Measurements from ENCODE around the gene POLR2H. TPM values are rescaled to one million over a fixed set of nuclear protein-coding genes. Genes with fewer than 3 reads are reported as not detected.

POLR2H gene
- total RNA-seq, 4 donors from 2014 or later = 74.4 to 206 (median 146) TPM

GRCh38 chr3:184380185-184380626, 18.7 kb downstream of the POLR2H start:
- H3K4me1 ChIP-seq = peaks cover 12 to 29% (median 14%) of the 10 kb centered on the region in 4 donors
- no peak for TF ChIP-seq EP300 (IDR thresholded peaks at IDR 0.05; ENCODE audit: low read depth)
- TF ChIP-seq, protein P1, sequence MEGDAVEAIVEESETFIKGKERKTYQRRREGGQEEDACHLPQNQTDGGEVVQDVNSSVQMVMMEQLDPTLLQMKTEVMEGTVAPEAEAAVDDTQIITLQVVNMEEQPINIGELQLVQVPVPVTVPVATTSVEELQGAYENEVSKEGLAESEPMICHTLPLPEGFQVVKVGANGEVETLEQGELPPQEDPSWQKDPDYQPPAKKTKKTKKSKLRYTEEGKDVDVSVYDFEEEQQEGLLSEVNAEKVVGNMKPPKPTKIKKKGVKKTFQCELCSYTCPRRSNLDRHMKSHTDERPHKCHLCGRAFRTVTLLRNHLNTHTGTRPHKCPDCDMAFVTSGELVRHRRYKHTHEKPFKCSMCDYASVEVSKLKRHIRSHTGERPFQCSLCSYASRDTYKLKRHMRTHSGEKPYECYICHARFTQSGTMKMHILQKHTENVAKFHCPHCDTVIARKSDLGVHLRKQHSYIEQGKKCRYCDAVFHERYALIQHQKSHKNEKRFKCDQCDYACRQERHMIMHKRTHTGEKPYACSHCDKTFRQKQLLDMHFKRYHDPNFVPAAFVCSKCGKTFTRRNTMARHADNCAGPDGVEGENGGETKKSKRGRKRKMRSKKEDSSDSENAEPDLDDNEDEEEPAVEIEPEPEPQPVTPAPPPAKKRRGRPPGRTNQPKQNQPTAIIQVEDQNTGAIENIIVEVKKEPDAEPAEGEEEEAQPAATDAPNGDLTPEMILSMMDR (IDR thresholded peaks at IDR 0.05) = no peak
- TF ChIP-seq POLR2AphosphoS5 (IDR thresholded peaks at IDR 0.05) = no peak
- no peak for TF ChIP-seq POLR2A (IDR thresholded peaks at IDR 0.05)
- peak overlapping the region in 3 of 4 donors; percentile 36 to 63 (median 43) for H3K27ac ChIP-seq
- peaks cover 63% of the 10 kb centered on the region for H3K27me3 ChIP-seq
- H3K9me3 ChIP-seq = no peaks in the 10 kb centered on the region
- peak; percentile 65 for DNase-seq
- in situ Hi-C loops (cut with MboI; ENCODE audit: low pct_ligation_motif_present in 1 of 4, low pct_unique_long_range_greater_than_20kb in 1 of 4, low sequenced_read_pairs in 3 of 4) = loop anchor here in 1 of 4 donors (25.0 kb wide), 1 partner anchor 407 kb away; no protein-coding TSS in a partner anchor
- H3K36me3 ChIP-seq = no peaks in the 10 kb centered on the region
- intact Hi-C loops (cut with DNase I; ENCODE audit: low total_unique reads) = loop anchor here (10.0 kb wide), 1 partner anchor 395 kb away; no protein-coding TSS in a partner anchor
- WGBS, 2 donors (ENCODE audit: low coverage in 1 of 2) = 1% methylated on average over 22 of the region's 62 CpGs; no CpG with 5 or more reads in 1 of the 2 donors
- H3K4me3 ChIP-seq = peak overlapping the region in 3 of 4 donors; percentile 42 to 45 (median 44)

DNA sequence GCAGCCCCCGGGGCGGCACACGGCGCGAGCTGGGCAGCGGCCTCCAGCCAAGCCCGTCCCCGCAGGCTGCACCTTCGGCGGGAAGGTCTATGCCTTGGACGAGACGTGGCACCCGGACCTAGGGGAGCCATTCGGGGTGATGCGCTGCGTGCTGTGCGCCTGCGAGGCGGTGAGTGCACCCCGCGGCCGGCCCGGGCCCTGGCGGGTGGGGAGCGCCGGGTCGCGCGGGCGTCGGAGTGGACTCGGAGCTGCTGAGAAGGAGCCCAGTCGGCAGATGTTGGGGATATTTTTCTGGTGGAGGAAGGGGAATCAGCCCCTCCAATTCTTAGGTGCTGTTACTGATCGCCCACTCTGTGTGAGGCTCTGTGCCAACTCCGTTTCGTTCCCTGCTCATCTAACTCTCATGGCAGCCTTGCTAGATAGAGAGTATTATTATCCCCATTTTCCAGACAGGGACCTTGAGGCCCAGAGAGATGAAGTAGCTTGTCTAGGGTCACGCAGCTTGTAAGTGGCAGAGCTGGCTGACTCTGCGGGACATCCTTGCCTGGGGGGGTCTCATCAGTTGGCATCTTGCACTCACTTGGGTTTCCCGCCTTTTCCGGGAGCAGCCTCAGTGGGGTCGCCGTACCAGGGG, 19.2 kb downstream of the POLR2H start:
- WGBS, 2 donors (ENCODE audit: low coverage in 1 of 2) = 0 to 5% methylated on average over 1 to 40 of the region's 42 CpGs
- H3K4me1 ChIP-seq = peaks cover 12 to 29% (median 14%) of the 10 kb centered on the region in 4 donors
- in situ Hi-C loops (cut with MboI; ENCODE audit: low pct_ligation_motif_present in 1 of 4, low pct_unique_long_range_greater_than_20kb in 1 of 4, low sequenced_read_pairs in 3 of 4) (loop anchor here in 1 of 4 donors (25.0 kb wide), 1 partner anchor 407 kb away; no protein-coding TSS in a partner anchor), intact Hi-C loops (cut with DNase I; ENCODE audit: low total_unique reads) (loop anchor here (10.0 kb wide), 1 partner anchor 394 kb away; no protein-coding TSS in a partner anchor)
- H3K36me3 ChIP-seq = no peaks in the 10 kb centered on the region
- TF ChIP-seq POLR2AphosphoS5 (IDR thresholded peaks at IDR 0.05) = no peak
- no peak for TF ChIP-seq POLR2A (IDR thresholded peaks at IDR 0.05)
- TF ChIP-seq, protein P1 (IDR thresholded peaks at IDR 0.05) = no peak
- TF ChIP-seq EP300 (IDR thresholded peaks at IDR 0.05; ENCODE audit: low read depth) = no peak
- DNase-seq = no peak
- peaks cover 61% of the 10 kb centered on the region for H3K27me3 ChIP-seq
- H3K9me3 ChIP-seq = no peaks in the 10 kb centered on the region
- peak overlapping the region; percentile 37 to 45 (median 43) for H3K4me3 ChIP-seq
- peak overlapping the region in 3 of 4 donors; percentile 36 to 63 (median 43) for H3K27ac ChIP-seq

- H3K27me3 ChIP-seq = peaks cover 53% of the 10 kb centered on the region
- TF ChIP-seq POLR2AphosphoS5 (IDR thresholded peaks at IDR 0.05) (no peak), POLR2A (IDR thresholded peaks at IDR 0.05) (no peak), EP300 (IDR thresholded peaks at IDR 0.05; ENCODE audit: low read depth) (no peak)
- TF ChIP-seq, protein P1 (IDR thresholded peaks at IDR 0.05) = no peak
- intact Hi-C loops (cut with DNase I; ENCODE audit: low total_unique reads) = loop anchor here (10.0 kb wide), 1 partner anchor 393 kb away; no protein-coding TSS in a partner anchor
Observed at GRCh38 chr3:184381261-184382224, 20.0 kb downstream of the POLR2H start.

More at GRCh38 chr3:184381261-184382224, 20.0 kb downstream of the POLR2H start:
- Histone ChIP-seq H3K4me3 (peak overlapping the region in 2 of 4 donors; percentile 7 to 44), H3K27ac (peak overlapping the region in 1 of 4 donors; percentile 6), H3K36me3 (no peaks in the 10 kb centered on the region), H3K9me3 (no peaks in the 10 kb centered on the region), H3K4me1 (peaks cover 12 to 29% (median 14%) of the 10 kb centered on the region in 4 donors)
- 13% methylated on average over 54 of the region's 55 CpGs; no CpG with 5 or more reads in 1 of the 2 donors for WGBS, 2 donors (ENCODE audit: low coverage in 1 of 2)
- in situ Hi-C loops (cut with MboI; ENCODE audit: low pct_ligation_motif_present in 1 of 4, low pct_unique_long_range_greater_than_20kb in 1 of 4, low sequenced_read_pairs in 3 of 4) = loop anchor here in 1 of 4 donors (25.0 kb wide), 1 partner anchor 406 kb away; no protein-coding TSS in a partner anchor
- DNase-seq = no peak

All from transverse colon (tissue), 4 donors.